GM10266 (cell line): Measurements from ENCODE around the gene RHOBTB1.
"Not testable (repeated sequence)": the region's sequence is repeated elsewhere in the genome, so short reads cannot be mapped to it uniquely, and the experiment has no call there.

Source experiments
- DNase-seq: peaks from one replicate; pipeline ENCODE4 v3.0.0; 2012; ENCODE audit errors: extremely low spot score
- TF ChIP-seq, protein P1 (sequence below): IDR thresholded peaks from 2 replicates; pipeline ENCODE4 v1.5.1; 2012; ENCODE audit warnings: mild to moderate bottlenecking, low read depth; ENCODE audit not compliant: control insufficient read depth, insufficient read depth; ENCODE audit errors: missing control alignments

Gene RHOBTB1

DNA sequence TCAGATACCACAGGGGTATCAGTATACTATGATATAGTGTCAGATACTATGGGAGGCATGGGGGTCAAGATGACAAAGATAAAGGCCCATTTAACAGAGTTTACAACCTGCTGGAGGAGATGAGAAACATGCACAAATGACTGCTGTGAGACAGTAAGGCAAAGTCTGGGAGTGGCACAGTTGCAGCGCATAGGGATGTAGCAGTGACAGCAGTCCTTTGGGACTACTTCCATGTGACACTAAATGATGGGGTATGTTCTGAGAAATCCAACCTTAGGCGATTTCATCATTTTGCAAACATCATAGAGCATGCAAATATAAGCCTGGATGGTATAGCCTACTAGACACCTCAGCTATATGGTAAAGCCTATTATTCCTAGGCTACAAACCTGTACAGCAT lies 108.9 kb downstream of the RHOBTB1 start:
- DNase-seq = no peak
- TF ChIP-seq, protein P1, sequence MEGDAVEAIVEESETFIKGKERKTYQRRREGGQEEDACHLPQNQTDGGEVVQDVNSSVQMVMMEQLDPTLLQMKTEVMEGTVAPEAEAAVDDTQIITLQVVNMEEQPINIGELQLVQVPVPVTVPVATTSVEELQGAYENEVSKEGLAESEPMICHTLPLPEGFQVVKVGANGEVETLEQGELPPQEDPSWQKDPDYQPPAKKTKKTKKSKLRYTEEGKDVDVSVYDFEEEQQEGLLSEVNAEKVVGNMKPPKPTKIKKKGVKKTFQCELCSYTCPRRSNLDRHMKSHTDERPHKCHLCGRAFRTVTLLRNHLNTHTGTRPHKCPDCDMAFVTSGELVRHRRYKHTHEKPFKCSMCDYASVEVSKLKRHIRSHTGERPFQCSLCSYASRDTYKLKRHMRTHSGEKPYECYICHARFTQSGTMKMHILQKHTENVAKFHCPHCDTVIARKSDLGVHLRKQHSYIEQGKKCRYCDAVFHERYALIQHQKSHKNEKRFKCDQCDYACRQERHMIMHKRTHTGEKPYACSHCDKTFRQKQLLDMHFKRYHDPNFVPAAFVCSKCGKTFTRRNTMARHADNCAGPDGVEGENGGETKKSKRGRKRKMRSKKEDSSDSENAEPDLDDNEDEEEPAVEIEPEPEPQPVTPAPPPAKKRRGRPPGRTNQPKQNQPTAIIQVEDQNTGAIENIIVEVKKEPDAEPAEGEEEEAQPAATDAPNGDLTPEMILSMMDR = no peak

DNA sequence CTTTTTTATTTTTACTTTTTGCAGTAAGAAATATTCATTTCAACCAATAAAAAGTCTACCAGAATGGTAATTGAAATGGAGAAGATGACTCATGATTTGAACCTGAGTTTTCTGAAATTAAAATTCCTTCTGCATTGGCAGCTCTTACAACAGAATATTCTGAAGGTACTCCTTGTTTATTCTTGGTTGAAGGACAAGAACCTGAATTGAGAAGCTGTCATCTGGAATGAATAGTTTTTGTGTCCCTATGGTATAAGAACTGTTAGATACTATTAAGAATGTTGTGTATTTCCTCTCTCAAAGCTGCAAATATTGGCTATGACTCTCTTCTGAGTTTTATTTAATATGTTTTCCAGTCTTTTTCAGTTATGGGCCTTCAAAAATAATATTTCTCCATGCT lies 109.6 kb downstream of the RHOBTB1 start:
- no peak for DNase-seq
- TF ChIP-seq, protein P1 = no peak

DNA sequence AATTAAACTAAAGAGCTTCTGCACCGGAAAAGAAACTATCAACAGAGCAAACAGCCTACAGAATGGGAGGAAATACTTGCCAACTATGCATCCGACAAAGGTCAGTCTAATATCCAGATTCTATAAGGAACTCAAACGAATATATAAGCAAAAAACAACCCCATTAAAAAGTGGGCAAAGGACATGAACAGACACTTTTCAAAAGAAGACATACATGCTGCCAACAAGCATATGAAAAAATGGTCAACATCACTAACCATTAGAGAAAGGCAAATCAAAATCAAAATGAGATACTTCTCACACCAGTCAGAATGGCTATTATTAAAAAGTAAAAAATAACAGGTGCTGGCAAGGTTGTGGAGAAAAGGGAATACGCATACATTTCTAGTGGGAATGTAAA lies 111.8 kb downstream of the RHOBTB1 start:
- DNase-seq = not testable (repeated sequence)

DNA sequence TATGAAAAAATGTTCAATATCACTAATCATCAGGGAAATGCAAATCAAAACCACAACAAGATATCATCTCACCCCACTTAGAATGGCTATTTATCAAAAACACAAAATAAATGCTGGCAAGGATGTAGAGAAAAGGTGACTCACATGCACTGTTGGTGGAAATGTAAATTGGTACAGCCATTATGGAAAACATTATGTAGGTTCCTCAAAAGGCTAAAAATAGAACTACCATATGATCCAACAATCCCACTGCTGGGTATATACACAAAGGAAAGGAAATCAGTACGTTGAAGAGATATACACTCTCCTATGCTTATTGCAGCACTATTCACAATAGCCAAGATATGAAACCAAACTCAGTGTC lies 115.5 kb downstream of the RHOBTB1 start:
- TF ChIP-seq, protein P1 = no peak

DNA sequence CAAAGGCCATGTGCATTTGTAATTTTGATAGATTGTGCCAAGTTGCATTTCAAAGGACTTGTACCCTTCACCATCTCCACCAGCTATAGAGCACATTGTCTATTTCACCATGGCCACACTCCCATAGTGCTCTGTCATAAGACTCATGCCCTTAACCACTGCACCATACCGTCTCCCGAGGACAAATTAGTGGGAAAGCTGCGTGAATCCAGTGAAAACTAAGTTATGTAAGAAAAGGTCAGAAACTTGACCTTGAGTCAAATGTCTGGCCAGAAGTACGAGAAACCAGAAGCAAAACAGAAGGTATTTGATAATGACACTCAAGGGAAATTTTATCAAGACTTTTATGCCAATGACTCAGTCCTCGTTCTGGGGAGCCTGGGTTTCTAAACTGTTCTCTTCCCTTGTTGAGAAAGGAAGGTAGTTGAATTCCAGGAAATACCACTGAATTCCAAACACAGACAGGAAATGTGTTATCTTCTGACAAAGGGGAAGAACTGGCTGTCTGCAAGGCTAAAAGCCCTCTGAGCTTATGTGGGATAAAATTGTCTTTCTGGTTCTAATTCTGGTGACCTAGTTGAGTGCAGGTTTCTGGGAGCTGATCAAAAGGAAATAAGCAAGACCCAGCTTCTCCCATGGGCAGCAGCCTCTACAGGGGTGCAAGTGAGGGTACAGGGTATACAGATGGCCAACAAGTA lies 116.0 kb downstream of the RHOBTB1 start:
- TF ChIP-seq, protein P1 = no peak
- DNase-seq = no peak

More for the DNA sequence above, 115.5 kb downstream of the RHOBTB1 start:
- no peak for DNase-seq

DNA sequence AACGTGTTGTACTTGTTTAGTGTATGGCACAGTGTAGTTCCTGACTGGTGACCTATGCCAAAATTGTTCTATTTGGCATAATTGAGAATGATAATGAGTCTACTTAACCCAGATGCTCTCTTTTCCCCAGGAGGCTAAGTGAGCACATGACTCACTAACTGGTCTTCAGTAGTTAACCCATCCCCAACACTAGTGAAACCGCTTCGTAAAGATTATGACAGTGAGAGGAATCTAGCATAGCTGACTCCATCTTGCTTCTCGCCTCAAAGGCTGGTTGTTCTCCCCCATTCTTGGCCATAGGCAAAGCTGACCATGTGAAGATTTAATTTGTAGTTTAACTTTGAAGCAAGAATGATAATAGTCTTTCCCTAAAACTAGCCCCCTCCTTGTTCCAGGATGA lies 118.5 kb downstream of the RHOBTB1 start:
- DNase-seq = no peak

DNA sequence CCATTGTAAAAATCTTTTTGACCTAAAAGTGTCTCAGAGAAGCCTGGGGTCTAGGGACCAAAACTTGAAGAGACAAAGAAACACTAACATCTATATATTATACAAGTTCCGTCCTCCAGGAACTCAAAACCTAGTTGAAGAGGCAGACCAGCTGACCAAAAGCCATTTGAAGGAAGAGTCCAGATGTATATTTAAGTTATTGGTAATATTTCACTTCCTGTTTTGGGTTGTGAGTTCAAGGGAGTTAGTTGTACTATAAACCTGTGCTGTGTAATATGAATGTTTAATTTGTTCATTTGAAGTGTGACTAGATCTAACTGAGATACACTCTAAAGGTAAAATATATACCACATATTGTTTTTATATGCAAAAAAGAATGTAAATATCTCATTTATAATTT lies 120.7 kb downstream of the RHOBTB1 start:
- TF ChIP-seq, protein P1 = no peak
- no peak for DNase-seq

More for the DNA sequence above, 118.5 kb downstream of the RHOBTB1 start:
- TF ChIP-seq, protein P1 = no peak

DNA sequence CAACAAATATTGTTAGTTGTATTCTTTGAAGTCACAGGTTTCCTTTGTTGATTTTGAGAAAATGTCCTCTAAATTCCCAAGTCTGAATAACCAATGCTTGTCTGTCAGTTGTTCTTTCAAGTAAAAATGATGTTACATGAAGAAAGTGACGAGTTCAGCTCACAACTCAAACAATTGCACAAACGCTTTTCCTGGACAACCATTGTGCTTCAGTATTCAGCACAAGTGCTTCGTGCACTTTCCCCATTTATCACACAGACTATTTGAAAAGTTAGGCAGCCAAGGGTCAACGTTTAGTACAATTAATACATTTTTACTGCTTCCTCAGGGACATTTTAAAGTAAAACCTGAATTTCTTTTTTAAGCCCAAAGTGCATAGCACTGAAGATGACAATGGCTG lies 121.2 kb downstream of the RHOBTB1 start:
- TF ChIP-seq, protein P1 = no peak
- no peak for DNase-seq
